Endometrium (tissue), 2 donors: ENCODE measurements around the gene TAOK1.

ENCODE experiments used
- FAIRE-seq: peaks from 2 replicates; lab custom pipeline; 2012; peaks lifted over from hg19 to GRCh38; lab: Jason Lieb, UNC
- donor health status: control.
- donor health status: control.

TAOK1 gene

GRCh38 chr17:29379084-29379991, 10.8 kb upstream of the TAOK1 start:
- no peak for FAIRE-seq

DNA sequence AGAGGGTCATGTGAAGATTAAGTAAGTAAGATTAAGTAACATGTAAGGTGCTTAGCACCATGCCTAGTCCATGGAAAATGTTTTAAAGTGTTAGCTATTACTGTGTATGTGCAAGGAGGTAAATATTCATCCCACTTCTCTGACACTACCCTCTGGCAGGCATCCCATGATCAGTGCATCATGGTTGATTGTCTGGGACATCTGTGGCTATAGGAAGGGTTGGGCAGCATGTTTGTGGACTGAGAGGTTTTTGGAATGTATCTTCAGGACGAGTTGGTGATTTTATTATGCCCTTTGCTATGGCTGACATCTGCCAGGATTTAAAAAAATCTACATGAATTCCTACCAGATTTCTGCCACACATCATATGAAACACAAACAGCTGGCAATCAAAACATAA, 6.5 kb upstream of the TAOK1 start:
- no peak for FAIRE-seq

- no peak for FAIRE-seq
Measured at GRCh38 chr17:29384901-29385300, 5.3 kb upstream of the TAOK1 start.

GRCh38 chr17:29386760-29387159, 3.4 kb upstream of the TAOK1 start:
- FAIRE-seq, result no peak

- no peak for FAIRE-seq
Measured at GRCh38 chr17:29388937-29389336, 1.2 kb upstream of the TAOK1 start.

DNA sequence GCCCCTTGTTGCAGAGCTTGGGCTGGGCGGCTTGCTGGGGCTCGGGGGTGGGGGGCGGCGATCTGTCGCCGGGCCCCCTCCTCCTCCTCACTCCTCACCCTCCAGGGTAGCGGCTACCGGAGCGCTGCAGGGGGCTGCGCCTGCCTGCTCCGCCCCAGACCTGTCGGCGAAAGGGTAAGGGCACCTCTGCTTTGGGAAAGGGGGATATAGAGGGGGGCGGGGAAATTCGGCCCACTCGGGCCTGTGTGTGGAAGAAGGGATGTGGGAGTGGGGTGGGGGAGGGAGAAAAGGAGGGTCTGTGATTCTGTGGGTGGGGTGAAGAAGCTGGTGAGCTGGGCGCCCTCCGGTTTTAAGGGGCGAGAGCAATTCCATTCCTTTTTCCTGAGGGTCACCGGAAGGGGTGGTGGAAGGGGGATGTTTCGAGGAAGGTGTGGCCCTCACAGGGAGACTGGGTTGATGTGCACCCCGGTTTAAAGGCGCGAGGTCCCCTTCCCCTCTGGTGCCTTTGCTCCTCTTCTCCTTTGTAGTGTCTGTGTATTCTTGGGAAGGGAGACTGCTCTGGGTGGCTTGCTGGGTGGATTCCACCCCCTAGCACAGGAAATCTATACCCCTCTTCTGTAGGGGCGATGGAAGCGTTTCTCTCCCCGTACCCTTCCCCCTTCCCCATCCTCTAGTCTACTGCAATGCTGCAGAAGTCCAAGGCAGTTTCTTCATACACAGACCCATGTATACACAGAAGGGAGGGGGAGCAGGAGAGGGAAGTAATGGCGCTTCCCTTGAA, 878 bp downstream of the TAOK1 start:
- no peak for FAIRE-seq

DNA sequence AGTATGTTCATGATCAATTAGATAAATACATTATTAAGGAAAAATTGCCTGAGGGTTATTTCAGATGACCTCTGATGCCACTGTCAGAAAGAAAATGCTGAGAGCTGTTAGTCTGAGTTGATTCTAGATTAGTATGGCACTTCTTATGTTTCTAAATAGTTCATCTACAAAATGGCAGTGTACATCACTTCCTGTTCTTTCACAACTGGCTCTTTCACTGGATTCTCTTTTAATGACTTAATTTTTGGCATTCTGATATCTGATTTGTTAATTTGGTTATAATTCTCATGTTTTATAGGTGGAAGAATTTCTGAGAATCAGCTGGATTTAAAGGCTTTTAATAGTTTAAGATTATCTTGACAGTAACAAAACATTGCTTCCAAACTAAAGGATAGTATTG, 3.3 kb downstream of the TAOK1 start:
- FAIRE-seq, result no peak

DNA sequence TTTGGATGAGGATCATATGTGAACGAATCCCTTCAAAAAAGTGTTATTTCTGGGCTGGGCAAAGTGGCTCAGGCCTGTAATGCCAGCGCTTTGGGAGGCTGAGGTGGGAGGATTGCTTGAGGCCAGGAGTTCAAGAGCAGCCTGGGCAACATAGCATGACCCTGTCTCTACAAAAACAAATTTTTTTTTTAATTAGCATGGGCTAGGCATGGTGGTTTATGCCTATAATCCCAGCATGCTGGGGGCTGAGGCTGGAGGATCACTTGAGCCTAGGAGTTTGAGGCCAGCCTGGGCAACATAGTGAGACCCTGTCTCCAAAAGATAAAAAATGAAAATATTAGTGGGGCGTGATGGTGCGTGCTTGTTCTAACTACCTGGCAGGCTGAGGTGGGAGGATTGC, 4.6 kb downstream of the TAOK1 start:
- no peak for FAIRE-seq

DNA sequence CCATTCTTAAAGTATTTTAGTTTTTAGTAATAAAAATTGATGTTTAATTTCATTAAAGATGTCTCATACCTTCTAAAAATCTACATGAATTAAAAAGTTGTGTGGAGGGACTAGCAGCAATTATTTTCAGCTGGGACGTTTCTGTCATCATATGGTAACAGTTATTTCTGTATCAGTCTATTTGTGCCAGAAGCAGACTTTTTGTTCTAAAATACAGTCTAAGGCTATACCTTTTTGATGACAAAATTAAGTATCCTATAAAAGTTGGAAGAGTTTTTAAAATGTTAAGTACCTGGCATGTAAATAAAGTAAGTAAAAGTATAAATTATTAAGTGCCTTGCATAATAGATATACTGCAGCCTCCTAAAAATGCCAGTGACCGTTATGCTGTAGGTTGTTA, 5.9 kb downstream of the TAOK1 start:
- FAIRE-seq, result no peak

DNA sequence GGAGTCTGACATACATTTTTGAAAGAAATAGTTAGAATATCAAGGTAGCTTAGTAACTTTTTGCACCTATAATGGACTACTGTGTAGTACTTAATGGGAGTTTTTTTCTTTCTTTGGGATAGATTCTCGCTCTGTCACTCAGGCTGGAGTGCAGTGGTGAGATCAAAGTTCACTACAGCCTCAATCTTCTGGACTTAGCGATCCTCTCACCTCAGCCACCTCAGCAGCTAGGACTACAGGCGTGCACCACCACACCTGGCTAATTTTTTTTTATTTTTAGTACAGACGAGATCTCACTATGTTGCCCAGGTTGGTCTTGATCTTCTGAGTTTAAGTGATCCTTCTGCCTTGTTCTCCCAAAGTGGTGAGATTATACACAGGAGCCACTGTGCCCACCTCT, 9.5 kb downstream of the TAOK1 start:
- FAIRE-seq, result no peak

DNA sequence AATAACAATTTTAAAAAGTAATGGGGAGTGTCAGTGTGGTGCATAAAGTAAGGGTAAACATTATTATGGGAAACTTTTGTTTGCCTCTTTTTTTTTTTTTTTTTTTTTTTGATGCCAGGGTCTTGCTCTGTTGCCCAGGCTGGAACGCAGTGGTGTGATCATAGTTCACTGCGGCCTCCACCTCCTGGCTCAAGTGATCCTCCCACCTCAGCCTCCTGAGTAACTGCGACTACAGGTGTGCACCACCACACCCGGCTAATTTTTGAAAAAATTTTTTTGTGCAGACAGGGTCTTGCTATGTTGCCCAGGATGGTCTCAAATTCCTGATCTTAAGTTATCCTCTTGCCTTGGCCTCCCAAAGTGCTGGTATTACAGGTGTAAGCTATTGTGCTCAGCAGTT, 10.7 kb downstream of the TAOK1 start:
- FAIRE-seq, result no peak

GRCh38 chr17:29401258-29401657, 11.1 kb downstream of the TAOK1 start:
- no peak for FAIRE-seq

DNA sequence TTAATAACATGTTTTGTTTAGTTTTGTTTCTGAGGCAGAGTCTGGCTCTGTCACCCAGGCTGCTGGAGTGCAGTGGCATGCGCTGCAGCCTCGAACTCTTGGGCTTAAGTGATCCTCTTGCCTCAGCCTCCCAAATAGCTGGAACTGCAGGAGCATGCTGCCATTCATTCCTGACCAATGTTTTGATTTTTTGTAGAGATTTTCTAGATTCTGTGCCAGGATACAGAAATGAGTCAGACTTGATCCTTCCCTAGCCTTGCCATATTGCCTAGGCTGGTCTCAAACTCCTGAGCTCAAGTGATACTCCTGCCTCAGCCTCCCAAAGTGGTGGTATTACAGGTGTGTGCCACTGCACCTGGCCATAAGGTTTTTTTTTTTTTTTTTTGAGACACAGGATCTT, 17.7 kb downstream of the TAOK1 start:
- FAIRE-seq, result no peak

DNA sequence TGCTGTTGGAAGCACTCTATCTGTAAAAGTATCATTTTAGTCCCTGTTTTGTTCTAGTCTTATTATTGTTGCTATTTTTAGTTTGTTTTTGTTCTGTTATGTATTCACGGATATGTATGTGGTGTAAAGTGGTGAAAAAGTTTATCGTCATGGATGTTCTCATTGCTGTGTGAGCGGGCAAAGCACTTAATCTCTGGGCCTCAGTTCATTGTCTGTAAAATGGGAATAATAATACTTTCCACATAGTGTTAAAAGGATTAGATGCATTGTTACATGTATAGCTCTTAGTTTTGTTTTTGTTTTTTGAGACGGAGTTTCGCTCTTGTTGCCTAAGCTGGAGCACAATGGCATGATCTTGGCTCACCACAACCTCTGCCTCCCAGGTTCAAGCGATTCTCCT, 19.8 kb downstream of the TAOK1 start:
- FAIRE-seq, result no peak

- FAIRE-seq, result no peak
Measured at GRCh38 chr17:29412780-29413565, 22.8 kb downstream of the TAOK1 start.

DNA sequence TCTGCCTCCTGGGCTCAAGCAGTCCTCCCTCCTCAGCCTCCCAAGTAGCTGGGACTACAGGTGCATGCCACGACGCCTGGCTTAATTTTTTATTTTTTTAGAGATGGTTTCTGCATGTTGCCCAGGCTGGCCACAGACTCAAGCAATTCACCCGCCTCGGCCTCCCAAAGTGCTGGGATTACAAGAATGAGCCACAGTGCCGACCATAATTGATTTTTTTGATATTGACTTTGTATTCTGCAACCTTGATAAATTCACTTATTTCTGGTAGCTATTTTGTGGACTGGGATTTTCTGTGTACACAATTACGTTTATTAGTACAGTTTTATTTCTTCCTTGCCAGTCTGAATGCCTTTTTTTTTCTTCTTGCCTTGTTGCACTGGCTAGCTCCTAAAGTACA, 30.0 kb downstream of the TAOK1 start:
- FAIRE-seq, result no peak

DNA sequence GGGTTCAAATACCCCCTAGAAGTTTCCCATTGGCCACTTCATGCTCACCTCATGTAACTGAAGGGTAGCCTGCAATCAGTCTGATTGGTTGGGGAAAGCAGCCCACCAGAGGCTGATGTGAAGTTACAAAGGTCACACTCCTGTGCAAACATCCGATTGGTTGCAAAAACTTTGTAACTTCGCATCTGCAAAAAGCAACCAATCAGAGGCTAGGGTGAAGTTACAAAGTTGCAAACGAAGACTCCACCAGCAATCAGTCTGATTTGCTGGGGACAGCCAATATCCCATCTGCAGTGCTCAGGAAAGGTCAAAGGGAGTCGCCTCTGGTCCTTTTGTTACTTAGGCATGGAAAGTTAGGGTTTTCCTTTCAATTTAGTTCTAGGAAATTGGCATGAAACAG, 40.1 kb downstream of the TAOK1 start:
- FAIRE-seq, result no peak

DNA sequence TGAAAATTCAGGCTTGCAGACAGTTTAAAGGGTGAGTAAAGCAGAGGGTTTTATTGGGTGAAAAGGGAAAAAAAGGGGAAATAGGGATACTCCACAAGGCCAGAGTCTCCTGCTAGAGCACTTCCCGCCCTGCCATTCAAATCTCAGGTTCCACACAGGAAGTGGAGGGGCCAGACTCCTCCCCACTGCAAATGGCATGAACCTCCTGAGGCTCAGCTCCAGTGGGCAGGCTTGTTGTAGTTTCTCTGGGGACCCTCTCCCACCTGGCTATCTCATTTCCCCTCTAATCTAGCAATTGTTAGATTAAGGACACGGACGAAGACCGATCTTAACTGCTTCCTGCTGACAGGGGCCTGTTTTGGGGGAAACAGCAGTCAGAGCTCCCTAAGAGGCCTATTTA, 43.4 kb downstream of the TAOK1 start:
- FAIRE-seq, result no peak

DNA sequence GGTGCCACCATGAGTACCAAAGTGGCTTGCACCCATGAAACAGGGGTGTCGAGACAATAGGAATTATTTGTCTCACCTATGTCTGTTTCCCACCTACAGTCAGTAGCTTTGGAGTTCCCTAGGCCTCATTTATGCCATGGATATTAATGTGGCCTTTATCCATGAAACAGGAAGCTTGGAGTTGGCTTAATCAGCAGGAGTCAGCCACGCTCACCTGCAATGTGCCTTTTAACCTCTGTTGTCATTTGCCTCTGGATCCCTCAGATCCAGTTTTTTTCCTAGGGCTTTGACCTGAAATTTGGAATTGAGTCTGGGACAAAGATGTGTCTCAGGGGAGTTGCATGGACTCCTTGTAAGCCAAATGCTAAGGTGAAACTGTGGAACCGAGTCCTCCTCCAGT, 44.4 kb downstream of the TAOK1 start:
- FAIRE-seq, result no peak

DNA sequence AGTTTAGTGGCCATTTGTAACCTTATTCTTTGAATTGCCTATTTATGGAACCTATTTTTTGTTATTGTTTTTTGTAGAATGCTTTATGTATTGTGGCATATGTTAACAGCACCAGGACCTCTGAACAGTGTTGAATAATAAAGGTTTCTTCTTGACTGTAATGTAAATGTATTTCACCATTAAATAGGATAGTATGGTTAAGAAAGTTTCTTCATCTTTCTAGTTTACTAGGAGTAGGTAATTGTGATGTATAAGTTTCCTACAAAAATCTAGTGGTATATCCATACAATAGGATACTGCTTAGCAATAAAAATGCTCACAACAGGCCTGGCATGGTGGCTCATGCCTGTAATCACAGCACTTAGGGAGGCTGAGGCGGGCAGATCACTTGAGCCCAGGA, 52.3 kb downstream of the TAOK1 start:
- no peak for FAIRE-seq

GRCh38 chr17:29443041-29443739, 53.0 kb downstream of the TAOK1 start:
- FAIRE-seq, result no peak

- FAIRE-seq, result no peak
Measured at GRCh38 chr17:29444589-29444988, 54.4 kb downstream of the TAOK1 start.
